HepG2 (cell line): ENCODE results near the gene MMP25. TPM values are rescaled to one million over a fixed set of nuclear protein-coding genes. Genes with fewer than 3 reads are reported as not detected.

ENCODE experiments used
- ARID5B ChIP-seq: IDR thresholded peaks from 2 replicates; pipeline ENCODE4 v1.4.0; 2020; ENCODE audit warnings: mild to moderate bottlenecking, missing genetic modification reagents
- CAMTA2 ChIP-seq: sonication (generic); formaldehyde crosslinking; IDR thresholded peaks from 2 replicates; pipeline ENCODE4 v1.4.0; 2020; ENCODE audit warnings: mild to moderate bottlenecking, missing genetic modification reagents, borderline replicate concordance
- GPBP1L1 ChIP-seq: sonication (generic); formaldehyde crosslinking; IDR thresholded peaks from 2 replicates; pipeline ENCODE4 v1.5.0; 2020; ENCODE audit warnings: mild to moderate bottlenecking, missing genetic modification reagents
- NCOA2 ChIP-seq: sonication (generic); formaldehyde crosslinking; IDR thresholded peaks from 2 replicates; pipeline ENCODE4 v1.8.0; 2022; ENCODE audit warnings: inconsistent platforms
- NR1H2 ChIP-seq: sonication (generic); formaldehyde crosslinking; IDR thresholded peaks from 2 replicates; pipeline ENCODE4 v1.8.1; 2022; ENCODE audit warnings: low read depth, missing genetic modification reagents, borderline replicate concordance
- TBX2 ChIP-seq: sonication (generic); formaldehyde crosslinking; IDR thresholded peaks from 2 replicates; pipeline ENCODE4 v1.5.0; 2020; ENCODE audit warnings: missing genetic modification reagents, mild to moderate bottlenecking, borderline replicate concordance
- ZFYVE20 ChIP-seq: sonication (generic); formaldehyde crosslinking; IDR thresholded peaks from 2 replicates; pipeline ENCODE4 v1.8.0; 2023; ENCODE audit warnings: low read depth, mild to moderate bottlenecking, moderate library complexity, missing genetic modification reagents, borderline replicate concordance
- ZNF143 ChIP-seq: sonication (generic); formaldehyde crosslinking; IDR thresholded peaks from 2 replicates; pipeline ENCODE4 v1.4.0; 2020; ENCODE audit warnings: missing genetic modification reagents
- ZNF234 ChIP-seq: sonication (generic); formaldehyde crosslinking; conservative IDR thresholded peaks from 2 replicates; pipeline ENCODE4 v1.5.1; 2020; ENCODE audit warnings: mild to moderate bottlenecking, missing genetic modification reagents
- ZNF275 ChIP-seq: sonication (generic); formaldehyde crosslinking; IDR thresholded peaks from 2 replicates; pipeline ENCODE4 v1.8.0; 2022; ENCODE audit warnings: missing genetic modification reagents, mild to moderate bottlenecking, inconsistent platforms, borderline replicate concordance
- ZNF382 ChIP-seq: sonication (generic); formaldehyde crosslinking; IDR thresholded peaks from 2 replicates; pipeline ENCODE4 v1.5.0; 2020; ENCODE audit warnings: missing genetic modification reagents, mild to moderate bottlenecking, borderline replicate concordance
- ZNF780A ChIP-seq: sonication (generic); formaldehyde crosslinking; IDR thresholded peaks from 2 replicates; pipeline ENCODE4 v1.8.0; 2022; ENCODE audit warnings: mild to moderate bottlenecking, missing genetic modification reagents, moderate library complexity
- polyA plus RNA-seq, 8 experiments: library from polyadenylated mRNA; depleted of rRNA in 3 of 8; stranded (reverse) in 7 of 8; unstranded in 1 of 8; fragments of >200 nt; fragmentation: Illumina TruSeq in 4 of 8; extraction: Trizol in 4 of 8; gene quantifications; 2 replicates each; pipeline versions ENCODE4 v1.2.1 to v1.2.3, GENCODE V29; 2011 to 2016; ENCODE audit warnings: low read depth in 4 of 8, missing spikeins in 1 of 8, mixed read lengths in 1 of 8; ENCODE audit not compliant: insufficient read depth in 1 of 8
- total RNA-seq, 5 experiments: library from RNA; depleted of rRNA; stranded (reverse); fragments of >200 nt; fragmentation: Illumina TruSeq; extraction: Trizol; gene quantifications; 2 replicates each; pipeline ENCODE4 v1.2.3, GENCODE V29; 2016; ENCODE audit warnings: low read depth in 1 of 5
- TF ChIP-seq, protein P1 (sequence below): sonication (generic); formaldehyde crosslinking; IDR thresholded peaks from 2 replicates; pipeline ENCODE4 v1.4.0; 2020; ENCODE audit warnings: mild to moderate bottlenecking, missing genetic modification reagents

Gene MMP25
- total and polyA plus RNA-seq, 2 of the 13 experiments (the other 11 are each of a cell fraction or from before 2014, with no cell fraction given) = 0.04 to 0.08 TPM

DNA sequence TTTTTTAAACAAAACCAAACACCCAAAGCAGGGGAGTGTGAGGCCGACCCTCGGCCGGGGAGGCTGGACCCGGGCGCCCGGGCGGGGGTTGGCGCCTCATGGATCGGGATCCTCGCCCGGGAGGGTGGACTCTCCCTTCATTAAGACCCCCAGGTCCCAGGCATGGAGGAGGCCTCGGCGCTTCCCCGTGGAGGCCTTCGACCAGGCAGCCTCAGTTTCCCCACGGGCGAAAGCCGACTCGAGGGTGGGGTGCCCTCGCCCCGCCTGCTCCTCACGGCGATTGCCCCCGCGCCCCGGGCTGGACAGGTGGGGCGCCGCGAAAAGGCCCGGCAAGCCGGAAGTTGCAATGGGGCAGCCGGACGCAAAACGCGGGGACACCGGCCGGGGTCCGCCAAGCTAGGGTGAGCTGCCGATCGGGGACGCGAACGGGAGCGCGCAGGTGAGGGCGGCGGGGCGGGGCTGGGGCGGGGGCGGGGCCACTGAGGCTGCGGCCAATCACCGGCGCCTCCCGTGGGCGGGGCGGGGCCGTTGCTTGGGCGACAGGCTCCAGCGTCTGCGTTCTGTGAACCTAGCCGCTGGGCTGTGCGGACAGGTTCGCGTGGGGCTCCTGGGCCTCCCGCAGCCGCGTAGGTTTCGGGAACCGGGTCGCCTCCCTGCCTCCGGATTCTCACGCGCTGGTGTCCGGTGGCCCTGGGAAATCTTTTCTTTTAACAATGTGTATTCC, 60.0 kb downstream of the MMP25 start (continued):
- 0 out of 2 replicates have a peak, but pooled peaks have one; percentile 8 for TF ChIP-seq NCOA2 (CRISPR knock-in tag)
- TF ChIP-seq GPBP1L1 = no peak
- no peak for TF ChIP-seq ZFYVE20 (CRISPR knock-in tag)
- TF ChIP-seq ZNF143 = peak; percentile 56
- peak; percentile 76; the same call in 1 of the 2 replicates for TF ChIP-seq ZNF234 (CRISPR knock-in tag)
- no peak for TF ChIP-seq NR1H2 (CRISPR knock-in tag)
- no peak for TF ChIP-seq ZNF382
- TF ChIP-seq TBX2 (CRISPR knock-in tag) = peak; percentile 66; the same call in 1 of the 2 replicates
- TF ChIP-seq, protein P1, sequence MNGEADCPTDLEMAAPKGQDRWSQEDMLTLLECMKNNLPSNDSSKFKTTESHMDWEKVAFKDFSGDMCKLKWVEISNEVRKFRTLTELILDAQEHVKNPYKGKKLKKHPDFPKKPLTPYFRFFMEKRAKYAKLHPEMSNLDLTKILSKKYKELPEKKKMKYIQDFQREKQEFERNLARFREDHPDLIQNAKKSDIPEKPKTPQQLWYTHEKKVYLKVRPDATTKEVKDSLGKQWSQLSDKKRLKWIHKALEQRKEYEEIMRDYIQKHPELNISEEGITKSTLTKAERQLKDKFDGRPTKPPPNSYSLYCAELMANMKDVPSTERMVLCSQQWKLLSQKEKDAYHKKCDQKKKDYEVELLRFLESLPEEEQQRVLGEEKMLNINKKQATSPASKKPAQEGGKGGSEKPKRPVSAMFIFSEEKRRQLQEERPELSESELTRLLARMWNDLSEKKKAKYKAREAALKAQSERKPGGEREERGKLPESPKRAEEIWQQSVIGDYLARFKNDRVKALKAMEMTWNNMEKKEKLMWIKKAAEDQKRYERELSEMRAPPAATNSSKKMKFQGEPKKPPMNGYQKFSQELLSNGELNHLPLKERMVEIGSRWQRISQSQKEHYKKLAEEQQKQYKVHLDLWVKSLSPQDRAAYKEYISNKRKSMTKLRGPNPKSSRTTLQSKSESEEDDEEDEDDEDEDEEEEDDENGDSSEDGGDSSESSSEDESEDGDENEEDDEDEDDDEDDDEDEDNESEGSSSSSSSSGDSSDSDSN (CRISPR knock-in tag) = peak; percentile 93
- TF ChIP-seq ARID5B (CRISPR knock-in tag) = peak; percentile 58; the same call in 1 of the 2 replicates
- TF ChIP-seq ZNF780A = no peak
- 0 out of 2 replicates have a peak, but pooled peaks have one; percentile 54 for TF ChIP-seq CAMTA2
- 0 out of 2 replicates have a peak, but pooled peaks have one; percentile 53 for TF ChIP-seq ZNF275 (CRISPR knock-in tag)
